ENCODE results near the gene ING4.
A peak's percentile ranks its signal among the peaks of the same experiment; 100 is the strongest.

ING4 gene

DNA sequence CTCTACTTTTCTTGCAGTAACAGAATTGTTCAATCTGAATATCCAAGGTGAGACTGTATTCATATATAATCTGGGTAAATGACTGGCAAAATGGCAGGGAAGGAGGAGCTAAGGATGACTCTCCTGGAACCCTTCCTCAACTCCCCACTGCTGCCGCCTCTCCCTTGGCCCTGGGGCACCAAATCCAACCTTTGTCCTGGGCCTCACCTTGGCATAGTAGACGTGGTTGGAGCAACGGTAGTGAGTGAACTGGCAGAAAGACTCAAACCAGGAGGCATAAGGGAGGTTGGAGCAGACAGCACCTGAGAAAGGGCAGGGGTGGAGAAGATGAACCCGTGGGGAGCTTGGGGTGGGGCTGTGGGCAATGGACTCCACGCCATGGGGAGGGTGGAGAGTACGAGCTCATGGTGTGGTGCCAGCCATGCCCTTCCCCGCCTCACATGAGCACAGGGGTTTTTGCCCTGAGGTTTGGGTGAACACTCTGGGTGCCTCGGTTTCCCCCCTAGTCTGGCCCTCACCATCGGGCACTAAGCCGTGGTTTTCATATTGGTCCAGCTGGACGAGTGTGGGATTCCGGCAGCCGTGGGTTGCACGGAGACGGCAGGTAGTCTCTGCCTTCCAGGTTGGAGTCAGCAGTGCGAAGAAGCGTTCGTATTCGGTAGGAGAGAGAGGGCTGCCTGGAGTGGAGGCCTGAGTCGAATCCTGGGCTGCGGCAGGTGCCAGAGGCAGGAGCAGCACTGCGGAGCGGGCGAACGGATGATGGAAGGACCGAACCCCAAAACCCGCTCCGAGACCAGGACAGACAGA, 16.4 kb downstream of the ING4 start:
- H3K4me3 ChIP-seq (ENCODE audit: low read depth, low read length): no peak overlapping the region
- H2AFZ ChIP-seq: no peak overlapping the region
- H3K79me2 ChIP-seq: no peaks in the 10 kb centered on the region
- H3K36me3 ChIP-seq (ENCODE audit: control insufficient read depth, insufficient read depth, low read length): no peaks in the 10 kb centered on the region
- no peak overlapping the region for H3K27ac ChIP-seq
- no peak overlapping the region for H3K9ac ChIP-seq
- TF ChIP-seq, protein P1, sequence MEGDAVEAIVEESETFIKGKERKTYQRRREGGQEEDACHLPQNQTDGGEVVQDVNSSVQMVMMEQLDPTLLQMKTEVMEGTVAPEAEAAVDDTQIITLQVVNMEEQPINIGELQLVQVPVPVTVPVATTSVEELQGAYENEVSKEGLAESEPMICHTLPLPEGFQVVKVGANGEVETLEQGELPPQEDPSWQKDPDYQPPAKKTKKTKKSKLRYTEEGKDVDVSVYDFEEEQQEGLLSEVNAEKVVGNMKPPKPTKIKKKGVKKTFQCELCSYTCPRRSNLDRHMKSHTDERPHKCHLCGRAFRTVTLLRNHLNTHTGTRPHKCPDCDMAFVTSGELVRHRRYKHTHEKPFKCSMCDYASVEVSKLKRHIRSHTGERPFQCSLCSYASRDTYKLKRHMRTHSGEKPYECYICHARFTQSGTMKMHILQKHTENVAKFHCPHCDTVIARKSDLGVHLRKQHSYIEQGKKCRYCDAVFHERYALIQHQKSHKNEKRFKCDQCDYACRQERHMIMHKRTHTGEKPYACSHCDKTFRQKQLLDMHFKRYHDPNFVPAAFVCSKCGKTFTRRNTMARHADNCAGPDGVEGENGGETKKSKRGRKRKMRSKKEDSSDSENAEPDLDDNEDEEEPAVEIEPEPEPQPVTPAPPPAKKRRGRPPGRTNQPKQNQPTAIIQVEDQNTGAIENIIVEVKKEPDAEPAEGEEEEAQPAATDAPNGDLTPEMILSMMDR (IDR thresholded peaks at IDR 0.05): no peak
- H3K4me2 ChIP-seq (ENCODE audit: low read length): peak overlapping the region; percentile 35
- no peaks in the 10 kb centered on the region for H3K9me3 ChIP-seq (ENCODE audit: control insufficient read depth, low read length)
- H3K4me1 ChIP-seq: peaks cover under 1% of the 10 kb centered on the region
- no peaks in the 10 kb centered on the region for H3K27me3 ChIP-seq (ENCODE audit: control insufficient read depth, insufficient read depth, low read length)

DNA sequence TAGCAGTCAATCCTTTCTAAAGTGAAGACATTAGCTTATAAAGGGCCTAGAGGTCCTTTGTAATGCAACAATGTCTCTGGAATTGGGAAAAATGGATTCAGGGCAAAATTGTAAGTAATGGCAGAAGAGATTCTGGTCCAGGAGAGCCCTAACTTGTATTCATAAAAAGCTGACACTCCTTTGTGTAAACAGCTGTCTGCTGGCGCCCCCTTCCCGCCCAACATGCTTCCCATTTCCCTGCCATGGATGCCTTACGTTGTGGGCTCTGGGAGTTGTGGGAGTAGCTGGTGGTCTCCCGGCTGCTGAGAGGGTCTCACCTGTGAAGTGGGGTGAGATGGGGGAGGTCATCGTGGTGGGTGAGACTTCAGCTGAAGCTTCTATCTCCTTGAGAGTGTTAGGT, 18.0 kb downstream of the ING4 start:
- Histone ChIP-seq H3K4me1 (peaks cover 11% of the 10 kb centered on the region), H3K9me3 (ENCODE audit: control insufficient read depth, low read length) (no peaks in the 10 kb centered on the region), H2AFZ (no peak overlapping the region), H3K36me3 (ENCODE audit: control insufficient read depth, insufficient read depth, low read length) (no peaks in the 10 kb centered on the region), H3K27ac (no peak overlapping the region), H3K9ac (no peak overlapping the region), H3K79me2 (no peaks in the 10 kb centered on the region), H3K4me3 (ENCODE audit: low read depth, low read length) (no peak overlapping the region), H3K4me2 (ENCODE audit: low read length) (no peak overlapping the region), H3K27me3 (ENCODE audit: control insufficient read depth, insufficient read depth, low read length) (no peaks in the 10 kb centered on the region)
- TF ChIP-seq, protein P1 (IDR thresholded peaks at IDR 0.05): peak; percentile 31

DNA sequence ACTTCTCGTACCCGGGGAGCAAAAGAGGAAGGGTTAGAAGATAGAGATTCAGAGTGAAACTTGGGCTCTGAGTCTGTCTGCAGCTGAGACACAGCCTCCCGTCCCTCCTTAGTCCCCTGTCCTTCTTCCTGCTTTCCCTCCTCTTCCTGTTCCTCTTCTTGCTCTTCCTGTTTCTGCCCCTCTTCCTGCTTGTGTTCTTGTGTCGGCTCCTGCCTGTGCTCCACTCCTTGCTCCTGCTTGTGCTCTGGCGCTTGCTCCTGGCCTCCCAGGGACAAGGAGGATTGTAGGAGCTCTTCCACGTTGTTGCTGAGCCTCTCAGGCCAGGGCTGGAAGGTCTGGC, 18.7 kb downstream of the ING4 start:
- Histone ChIP-seq H2AFZ (no peak overlapping the region), H3K4me3 (ENCODE audit: low read depth, low read length) (no peak overlapping the region), H3K9me3 (ENCODE audit: control insufficient read depth, low read length) (no peaks in the 10 kb centered on the region), H3K79me2 (no peaks in the 10 kb centered on the region), H3K4me2 (ENCODE audit: low read length) (no peak overlapping the region), H3K27ac (no peak overlapping the region), H3K9ac (no peak overlapping the region), H3K36me3 (ENCODE audit: control insufficient read depth, insufficient read depth, low read length) (no peaks in the 10 kb centered on the region), H3K4me1 (peaks cover 11% of the 10 kb centered on the region), H3K27me3 (ENCODE audit: control insufficient read depth, insufficient read depth, low read length) (no peaks in the 10 kb centered on the region)
- TF ChIP-seq, protein P1 (IDR thresholded peaks at IDR 0.05): no peak

DNA sequence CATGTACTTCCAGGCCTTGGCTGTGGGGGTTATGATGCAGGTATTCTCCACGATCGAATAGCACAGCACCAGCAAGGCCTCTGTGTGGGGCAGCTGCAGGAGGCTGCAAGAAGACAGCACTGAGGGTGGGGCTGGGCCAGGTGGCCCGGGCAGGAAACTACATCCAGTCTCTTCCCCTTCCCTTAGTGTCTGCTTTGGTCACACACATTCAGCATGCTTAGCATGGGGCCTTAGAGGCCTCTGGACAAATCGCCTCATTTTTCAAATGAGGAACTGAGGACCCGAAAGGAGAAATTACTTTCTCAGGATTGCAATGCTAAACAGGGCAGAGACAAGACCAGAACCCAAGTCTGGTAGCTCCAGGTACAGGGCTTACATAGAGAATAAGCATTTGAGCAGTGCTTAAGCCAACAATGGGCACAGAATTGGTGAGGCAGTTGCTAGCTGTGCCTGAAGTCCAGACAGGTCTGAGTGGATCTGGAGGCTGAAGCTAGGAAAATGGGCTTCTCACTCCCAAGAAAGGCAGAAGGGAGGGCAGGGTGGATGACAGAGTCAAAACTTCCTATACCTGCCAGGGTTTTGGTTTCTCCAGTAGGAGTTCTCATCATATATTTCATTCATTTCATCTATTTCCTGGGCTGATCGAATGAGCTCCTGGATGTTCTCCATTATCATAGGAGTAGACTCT, 19.2 kb downstream of the ING4 start:
- H3K9me3 ChIP-seq (ENCODE audit: control insufficient read depth, low read length): no peaks in the 10 kb centered on the region
- H3K4me3 ChIP-seq (ENCODE audit: low read depth, low read length): no peak overlapping the region
- no peak overlapping the region for H3K27ac ChIP-seq
- TF ChIP-seq, protein P1 (IDR thresholded peaks at IDR 0.05): no peak
- H3K27me3 ChIP-seq (ENCODE audit: control insufficient read depth, insufficient read depth, low read length): no peaks in the 10 kb centered on the region
- peaks cover 11% of the 10 kb centered on the region for H3K4me1 ChIP-seq
- H3K79me2 ChIP-seq: no peaks in the 10 kb centered on the region
- H3K36me3 ChIP-seq (ENCODE audit: control insufficient read depth, insufficient read depth, low read length): no peaks in the 10 kb centered on the region
- no peak overlapping the region for H2AFZ ChIP-seq
- H3K9ac ChIP-seq: no peak overlapping the region
- no peak overlapping the region for H3K4me2 ChIP-seq (ENCODE audit: low read length)

Measured in parathyroid adenoma (tissue), 2 donors.